ENCODE data around the gene ILF3. TPM values are rescaled to one million over a fixed set of nuclear protein-coding genes. Genes with fewer than 3 reads are reported as not detected.

ILF3 gene
- total RNA-seq, 2 experiments from 2014 or later: 308 to 553 TPM

GRCh38 chr19:10713317-10713716 is 59.2 kb downstream of the ILF3 start:
- Histone ChIP-seq H3K4me2 (ENCODE audit: low read length) (no peak overlapping the region), H3K4me1 (ENCODE audit: insufficient read depth, low read length, poor library complexity, severe bottlenecking) (peaks cover 3% of the 10 kb centered on the region), H3K4me3 (ENCODE audit: low read depth, low read length, poor library complexity, severe bottlenecking) (no peak overlapping the region), H4K20me1 (ENCODE audit: insufficient read depth, low read length) (peaks cover under 1% of the 10 kb centered on the region; the same call in 1 of the 2 replicates), H3K9me3 (ENCODE audit: low read length) (no peaks in the 10 kb centered on the region), H3K9me2 (ENCODE audit: insufficient read depth, low read length) (no peaks in the 10 kb centered on the region), H3K79me2 (ENCODE audit: insufficient read depth, low read depth, low read length) (peaks cover under 1% of the 10 kb centered on the region; the same call in 1 of the 2 replicates), H3K36me3 (ENCODE audit: insufficient read depth, low read length) (peaks cover 28% of the 10 kb centered on the region; the same call in 1 of the 2 replicates), H2AFZ (ENCODE audit: low read length) (no peak overlapping the region), H3K27ac (ENCODE audit: low read depth, low read length, poor library complexity, severe bottlenecking) (no peak overlapping the region)
- intact Hi-C loops (cut with micrococcal nuclease; ENCODE audit: unreplicated experiment): no loop called here
- ChIA-PET CTCF (ENCODE audit: unreplicated experiment) (no interaction called here), POLR2A (no interaction called here)
- no peak for TF ChIP-seq EZH2phosphoT487 (IDR thresholded peaks at IDR 0.05; ENCODE audit: borderline replicate concordance, low read depth, low read length)
- no peak for TF ChIP-seq CTCF (conservative IDR thresholded peaks at IDR 0.05; ENCODE audit: low read length)
- no peak for DNase-seq (ENCODE audit: low spot score)
- no TSS peak for BruUV-seq (replicated peaks)

GRCh38 chr19:10717054-10717355 is 62.9 kb downstream of the ILF3 start:
- Histone ChIP-seq H4K20me1 (ENCODE audit: insufficient read depth, low read length) (peaks cover 15% of the 10 kb centered on the region), H3K79me2 (ENCODE audit: insufficient read depth, low read depth, low read length) (peaks cover 38% of the 10 kb centered on the region), H3K36me3 (ENCODE audit: insufficient read depth, low read length) (peaks cover 29% of the 10 kb centered on the region), H3K9me3 (ENCODE audit: low read length) (no peaks in the 10 kb centered on the region), H3K27ac (ENCODE audit: low read depth, low read length, poor library complexity, severe bottlenecking) (no peak overlapping the region), H3K4me1 (ENCODE audit: insufficient read depth, low read length, poor library complexity, severe bottlenecking) (peaks cover 13% of the 10 kb centered on the region), H3K4me2 (ENCODE audit: low read length) (peak overlapping the region; percentile 33; the same call in 1 of the 2 replicates), H3K9me2 (ENCODE audit: insufficient read depth, low read length) (no peaks in the 10 kb centered on the region), H2AFZ (ENCODE audit: low read length) (no peak overlapping the region; the same call in 1 of the 2 replicates), H3K4me3 (ENCODE audit: low read depth, low read length, poor library complexity, severe bottlenecking) (no peak overlapping the region)
- TF ChIP-seq EZH2phosphoT487 (IDR thresholded peaks at IDR 0.05; ENCODE audit: borderline replicate concordance, low read depth, low read length) (no peak), CTCF (conservative IDR thresholded peaks at IDR 0.05; ENCODE audit: low read length) (no peak)
- no TSS peak for BruUV-seq (replicated peaks)
- CTCF ChIA-PET (ENCODE audit: unreplicated experiment): interaction anchor here (1.0 to 1.6 kb wide), 3 partner anchors 60 to 147 kb away, joined by 4 to 7 read pairs (median 4); no protein-coding TSS in a partner anchor
- POLR2A ChIA-PET: interaction anchor here (0.8 to 1.6 kb wide), 5 partner anchors 9 to 141 kb away, joined by 3 to 11 read pairs (median 3); partner anchors contain the start of gene TMED1
- no peak for DNase-seq (ENCODE audit: low spot score)
- intact Hi-C loops (cut with micrococcal nuclease; ENCODE audit: unreplicated experiment): loop anchor here (1.0 kb wide), 6 partner anchors 42 to 147 kb away; no protein-coding TSS in a partner anchor

All from OCI-LY7 (cell line).